Lung (tissue), 12 donors: ENCODE measurements around the gene ARHGAP31. TPM values are rescaled to one million over a fixed set of nuclear protein-coding genes. Genes with fewer than 3 reads are reported as not detected.

Experiments used
- ATAC-seq: fragments of 200-7000 bp; cut with Tn5 transposase; one replicate; pipeline ENCODE4 v1.9.1; 2020; ENCODE audit warnings: moderate number of reproducible peaks; ENCODE audit not compliant: insufficient read depth, low FRiP score
- DNase-seq, 3 donors: peaks; one replicate each; pipeline ENCODE4 v3.0.0-alpha.2; 2013 to 2017
- H3K27ac ChIP-seq, 2 donors: one replicate each; pipeline ENCODE4 v1.5.1; 2013; ENCODE audit warnings: mild to moderate bottlenecking in 2 of 2, moderate library complexity in 2 of 2, control low read depth in 1 of 2, inconsistent platforms in 1 of 2, low read depth in 1 of 2, low read length in 1 of 2
- H3K27me3 ChIP-seq, 3 donors: one replicate each; pipeline ENCODE4 v1.5.1; 2013; ENCODE audit warnings: low read length in 2 of 3; ENCODE audit not compliant: control insufficient read depth in 3 of 3, insufficient read depth in 3 of 3
- H3K36me3 ChIP-seq, 4 donors: one replicate each; pipeline ENCODE4 v1.5.1; 2013; ENCODE audit warnings: low read length in 4 of 4, mild to moderate bottlenecking in 1 of 4, moderate library complexity in 1 of 4; ENCODE audit not compliant: control insufficient read depth in 4 of 4, insufficient read depth in 4 of 4
- H3K4me1 ChIP-seq, 5 donors: one replicate each; pipeline ENCODE4 v1.5.1; 2013; ENCODE audit warnings: low read length in 5 of 5, mild to moderate bottlenecking in 2 of 5, moderate library complexity in 1 of 5; ENCODE audit not compliant: control insufficient read depth in 5 of 5, insufficient read depth in 5 of 5
- H3K4me3 ChIP-seq: one replicate; pipeline ENCODE4 v1.5.1; 2013; ENCODE audit warnings: mild to moderate bottlenecking, control low read depth, moderate library complexity
- H3K9ac ChIP-seq, 2 donors: one replicate each; pipeline ENCODE4 v1.5.1; 2013; ENCODE audit warnings: low read length in 2 of 2, control low read depth in 1 of 2; ENCODE audit not compliant: insufficient read depth in 1 of 2
- H3K9me3 ChIP-seq, 4 donors: one replicate each; pipeline ENCODE4 v1.5.1; 2013; ENCODE audit warnings: low read length in 3 of 4, mild to moderate bottlenecking in 1 of 4, moderate library complexity in 1 of 4; ENCODE audit not compliant: control insufficient read depth in 4 of 4, insufficient read depth in 3 of 4
- WGBS, 2 donors: extraction: QIAGEN DNeasy Blood & Tissue Kit; methylation state at CpG; one replicate each; pipeline ENCODE4 v1.1.7; 2013; 5-methylcytosine and 5-hydroxymethylcytosine counted together
- polyA plus RNA-seq, 2 donors: library from polyadenylated mRNA; stranded (reverse); fragments of 200-250 nt; gene quantifications; one replicate each; pipeline ENCODE4 v1.2.1, GENCODE V29; 2013
- total RNA-seq, 2 donors: library from RNA; depleted of rRNA in 1 of 2; stranded (reverse); fragments of >200 nt in 1 of 2; gene quantifications; one replicate each; pipeline ENCODE4 v1.2.1, GENCODE V29; 2014 to 2021
- TF ChIP-seq, protein P1 (sequence below): IDR thresholded peaks from 2 replicates; pipeline ENCODE4 v1.5.1; 2012; ENCODE audit warnings: mild to moderate bottlenecking; ENCODE audit errors: control extremely low read depth, extremely low read depth
- donor health status: control.
- donor health status: control.
- donor health status: Bipolar disorder and iron deficiency.
- donor health status: healthy.
- donor health status: DM: yes; HTN: yes; CAD: no.

Gene ARHGAP31
- total and polyA plus RNA-seq, 4 donors: 11.6 to 58.5 (median 31.7) TPM

DNA sequence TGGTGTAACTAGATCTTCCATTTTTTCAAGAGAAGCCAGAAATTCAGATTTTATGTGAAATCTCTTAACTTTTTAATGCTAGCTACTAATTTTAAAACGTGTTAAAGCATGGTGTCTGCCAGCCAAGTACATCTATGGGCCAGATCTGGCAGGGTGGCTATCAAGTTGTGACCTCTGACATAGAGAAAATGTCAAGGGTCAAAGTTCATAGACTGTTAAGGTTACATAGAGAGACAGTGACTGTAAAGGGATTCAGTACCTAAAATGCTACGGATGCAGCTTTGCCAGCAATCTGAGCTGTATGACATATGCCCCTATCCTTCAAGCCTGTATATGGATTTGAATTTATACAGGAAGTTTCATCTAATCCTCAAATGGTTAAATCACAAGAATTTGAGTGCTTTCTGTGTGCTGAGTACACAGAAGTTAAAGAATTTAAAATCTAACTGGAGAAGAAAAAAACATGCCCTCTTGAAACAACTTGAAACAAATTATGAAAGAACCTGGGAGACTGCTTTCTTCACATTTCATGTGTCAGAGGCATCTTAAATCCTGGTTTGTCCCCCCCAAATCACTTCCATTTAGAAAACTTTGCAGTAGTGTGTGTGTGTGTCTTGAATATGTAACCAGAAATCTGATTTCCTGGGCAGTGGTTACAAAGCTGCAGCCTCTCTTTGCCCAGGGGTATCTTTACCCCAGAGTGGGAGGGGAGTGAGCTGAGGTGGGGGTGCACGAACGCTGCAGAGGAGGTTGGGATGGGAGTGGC is 895 bp upstream of the ARHGAP31 start:
- peak in 2 of 3 donors; percentile 72 to 73 for DNase-seq
- Histone ChIP-seq H3K27me3 (no peaks in the 10 kb centered on the region), H3K27ac (peak overlapping the region; percentile 94 to 99), H3K9me3 (no peaks in the 10 kb centered on the region), H3K4me1 (peaks cover 9 to 37% (median 16%) of the 10 kb centered on the region in 5 donors), H3K9ac (peak overlapping the region in 1 of 2 donors; percentile 73), H3K4me3 (peak overlapping the region; percentile 83), H3K36me3 (peaks cover 0 to 13% (median 3%) of the 10 kb centered on the region in 4 donors)
- 24 to 34% methylated on average over 4 of the region's 4 CpGs for WGBS, 2 donors
- ATAC-seq: no peak
- TF ChIP-seq, protein P1, sequence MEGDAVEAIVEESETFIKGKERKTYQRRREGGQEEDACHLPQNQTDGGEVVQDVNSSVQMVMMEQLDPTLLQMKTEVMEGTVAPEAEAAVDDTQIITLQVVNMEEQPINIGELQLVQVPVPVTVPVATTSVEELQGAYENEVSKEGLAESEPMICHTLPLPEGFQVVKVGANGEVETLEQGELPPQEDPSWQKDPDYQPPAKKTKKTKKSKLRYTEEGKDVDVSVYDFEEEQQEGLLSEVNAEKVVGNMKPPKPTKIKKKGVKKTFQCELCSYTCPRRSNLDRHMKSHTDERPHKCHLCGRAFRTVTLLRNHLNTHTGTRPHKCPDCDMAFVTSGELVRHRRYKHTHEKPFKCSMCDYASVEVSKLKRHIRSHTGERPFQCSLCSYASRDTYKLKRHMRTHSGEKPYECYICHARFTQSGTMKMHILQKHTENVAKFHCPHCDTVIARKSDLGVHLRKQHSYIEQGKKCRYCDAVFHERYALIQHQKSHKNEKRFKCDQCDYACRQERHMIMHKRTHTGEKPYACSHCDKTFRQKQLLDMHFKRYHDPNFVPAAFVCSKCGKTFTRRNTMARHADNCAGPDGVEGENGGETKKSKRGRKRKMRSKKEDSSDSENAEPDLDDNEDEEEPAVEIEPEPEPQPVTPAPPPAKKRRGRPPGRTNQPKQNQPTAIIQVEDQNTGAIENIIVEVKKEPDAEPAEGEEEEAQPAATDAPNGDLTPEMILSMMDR: no peak

DNA sequence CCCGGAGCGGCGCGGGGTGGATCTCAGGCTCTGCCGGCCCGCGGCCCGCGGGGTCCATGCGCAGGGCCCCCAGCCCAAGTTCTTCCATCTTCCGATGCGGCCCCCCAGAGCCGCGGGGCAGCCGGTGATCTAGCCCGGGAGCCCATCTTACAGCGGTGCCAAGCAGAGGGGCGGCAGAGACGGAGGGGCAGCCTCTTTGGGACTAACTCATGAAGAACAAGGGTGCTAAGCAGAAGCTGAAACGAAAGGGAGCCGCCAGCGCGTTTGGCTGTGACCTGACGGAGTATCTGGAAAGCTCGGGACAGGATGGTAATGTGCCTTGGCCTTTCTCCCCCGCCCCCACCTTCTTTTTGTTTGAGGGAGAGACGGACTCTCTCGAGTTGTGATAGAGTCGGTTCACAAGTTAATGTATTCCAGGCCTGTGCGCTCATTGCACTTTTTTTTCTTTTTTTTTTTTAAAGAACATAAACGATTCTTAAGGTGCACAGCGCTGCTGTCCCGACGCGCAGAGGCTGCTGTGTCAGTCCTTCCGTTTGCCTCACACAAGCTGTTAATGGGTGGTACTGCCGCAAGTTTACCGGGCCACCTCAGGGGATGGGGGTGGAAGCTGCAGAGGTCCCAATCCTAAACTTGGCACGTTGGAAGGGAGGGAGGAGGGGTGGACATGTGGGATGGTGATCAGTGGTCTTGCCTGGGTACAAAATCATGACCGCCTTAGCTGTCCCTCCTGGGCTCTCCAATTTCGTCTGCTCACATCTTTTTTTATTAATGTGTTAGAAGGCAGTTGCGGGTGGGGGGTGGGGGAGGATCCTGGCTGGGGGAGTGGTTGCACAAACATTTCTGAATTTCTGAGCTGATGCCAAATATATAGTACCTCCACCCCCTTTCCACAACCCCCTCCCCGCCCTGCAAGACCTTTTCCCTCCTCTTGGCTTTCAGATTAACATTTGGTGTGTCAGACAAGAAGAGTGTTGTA is 801 bp downstream of the ARHGAP31 start:
- 2 to 3% methylated on average over 43 of the region's 43 CpGs for WGBS, 2 donors
- ATAC-seq (peak; percentile 19), DNase-seq (peak; percentile 65 to 75 (median 74))
- Histone ChIP-seq H3K4me1 (peaks cover 9 to 41% (median 16%) of the 10 kb centered on the region in 5 donors), H3K4me3 (peak overlapping the region; percentile 83), H3K36me3 (peaks cover 0 to 18% (median 3%) of the 10 kb centered on the region in 4 donors), H3K9me3 (no peaks in the 10 kb centered on the region), H3K27ac (peak overlapping the region; percentile 94 to 99), H3K9ac (peak overlapping the region; percentile 52 to 85), H3K27me3 (no peaks in the 10 kb centered on the region)
- TF ChIP-seq, protein P1: no peak

DNA sequence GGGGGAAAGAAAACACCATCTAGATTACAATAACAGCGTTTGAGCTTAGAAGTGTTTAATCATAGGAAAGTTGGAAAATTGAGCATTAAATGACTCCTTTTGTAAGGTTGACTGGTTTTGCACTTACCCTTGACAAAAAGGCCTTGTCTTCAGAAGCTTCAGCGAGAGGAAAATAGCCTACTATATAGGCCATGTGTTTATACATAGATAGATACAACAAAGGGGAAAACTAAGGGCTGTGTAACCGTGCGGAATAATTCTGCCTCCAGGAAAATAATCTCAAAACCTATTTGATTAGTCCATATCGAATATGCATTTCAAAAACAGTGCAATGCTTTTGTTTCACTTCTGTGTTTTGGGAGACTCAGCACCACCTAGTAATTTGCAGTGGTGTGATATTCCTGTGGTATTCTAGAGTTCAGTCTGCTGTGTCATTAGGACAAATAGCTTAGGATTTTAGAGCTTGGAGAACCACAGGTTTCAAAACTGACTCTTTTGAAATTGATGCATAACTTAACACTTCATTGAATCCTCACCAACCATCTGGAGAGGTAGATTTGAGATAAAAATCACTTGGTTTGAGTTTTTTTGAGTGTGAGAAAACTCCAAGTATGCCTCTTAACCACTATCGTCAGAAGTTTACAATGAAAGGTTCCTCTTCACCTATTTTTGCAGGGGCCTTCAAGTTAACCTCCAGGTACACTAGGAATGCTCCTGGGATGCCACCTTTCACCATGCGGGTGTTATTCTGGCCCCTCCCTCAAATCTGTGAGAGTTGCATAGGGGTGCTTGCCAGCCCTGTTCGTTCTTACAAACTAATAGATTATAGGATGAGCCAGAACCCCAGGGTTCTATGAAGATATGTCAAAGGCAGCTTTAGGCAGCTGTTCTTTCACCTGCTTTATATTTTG is 1.9 kb downstream of the ARHGAP31 start:
- Histone ChIP-seq H3K4me3 (peak overlapping the region; percentile 53), H3K9me3 (no peaks in the 10 kb centered on the region), H3K9ac (peak overlapping the region; percentile 36 to 59), H3K4me1 (peaks cover 9 to 45% (median 21%) of the 10 kb centered on the region in 5 donors), H3K27ac (peak overlapping the region; percentile 72 to 75), H3K36me3 (peaks cover 0 to 18% (median 3%) of the 10 kb centered on the region in 4 donors), H3K27me3 (no peaks in the 10 kb centered on the region)
- TF ChIP-seq, protein P1: no peak
- ATAC-seq (no peak), DNase-seq (peak in 1 of 3 donors; percentile 41)
- 30 to 61% methylated on average over 8 of the region's 8 CpGs for WGBS, 2 donors
